ENCODE results near the gene CHAMP1. TPM values are rescaled to one million over a fixed set of nuclear protein-coding genes. Genes with fewer than 3 reads are reported as not detected.

The CHAMP1 gene
- total RNA-seq, 2 donors from 2014 or later, result 34.6 to 36.1 TPM

DNA sequence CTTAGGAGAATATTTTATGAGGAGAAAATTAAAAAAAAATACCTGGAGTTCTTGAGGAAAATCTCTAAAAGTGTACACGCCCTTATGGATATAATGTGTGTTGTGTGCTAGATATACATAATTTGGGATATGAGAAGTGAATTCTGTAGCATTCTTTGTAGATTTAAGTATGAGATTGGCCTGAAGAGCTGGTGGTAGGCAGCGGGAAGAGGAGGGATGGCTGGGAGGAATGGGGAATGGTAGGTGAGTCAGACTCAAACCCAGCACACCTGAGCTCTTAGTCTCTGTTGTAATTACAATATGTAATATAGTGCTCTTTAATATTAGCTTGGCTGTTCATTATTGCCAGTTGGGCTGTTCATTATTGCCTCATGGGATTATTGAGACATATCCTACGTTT is 7.0 kb downstream of the CHAMP1 start:
- H3K9me3 ChIP-seq (ENCODE audit: control insufficient read depth, low read length), result no peaks in the 10 kb centered on the region
- Mint-ChIP-seq H3K4me3 (no peak overlapping the region), H3K27me3 (ENCODE audit: insufficient read depth) (no peaks in the 10 kb centered on the region), H3K36me3 (ENCODE audit: low read depth) (peaks cover 63% of the 10 kb centered on the region), H3K4me1 (peaks cover 17% of the 10 kb centered on the region), H3K27ac (no peak overlapping the region), H3K9me3 (no peaks in the 10 kb centered on the region)
- peaks cover 2% of the 10 kb centered on the region for H3K4me1 ChIP-seq (ENCODE audit: control insufficient read depth, insufficient read depth, low read length)
- TF ChIP-seq, protein P1, sequence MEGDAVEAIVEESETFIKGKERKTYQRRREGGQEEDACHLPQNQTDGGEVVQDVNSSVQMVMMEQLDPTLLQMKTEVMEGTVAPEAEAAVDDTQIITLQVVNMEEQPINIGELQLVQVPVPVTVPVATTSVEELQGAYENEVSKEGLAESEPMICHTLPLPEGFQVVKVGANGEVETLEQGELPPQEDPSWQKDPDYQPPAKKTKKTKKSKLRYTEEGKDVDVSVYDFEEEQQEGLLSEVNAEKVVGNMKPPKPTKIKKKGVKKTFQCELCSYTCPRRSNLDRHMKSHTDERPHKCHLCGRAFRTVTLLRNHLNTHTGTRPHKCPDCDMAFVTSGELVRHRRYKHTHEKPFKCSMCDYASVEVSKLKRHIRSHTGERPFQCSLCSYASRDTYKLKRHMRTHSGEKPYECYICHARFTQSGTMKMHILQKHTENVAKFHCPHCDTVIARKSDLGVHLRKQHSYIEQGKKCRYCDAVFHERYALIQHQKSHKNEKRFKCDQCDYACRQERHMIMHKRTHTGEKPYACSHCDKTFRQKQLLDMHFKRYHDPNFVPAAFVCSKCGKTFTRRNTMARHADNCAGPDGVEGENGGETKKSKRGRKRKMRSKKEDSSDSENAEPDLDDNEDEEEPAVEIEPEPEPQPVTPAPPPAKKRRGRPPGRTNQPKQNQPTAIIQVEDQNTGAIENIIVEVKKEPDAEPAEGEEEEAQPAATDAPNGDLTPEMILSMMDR (conservative IDR thresholded peaks at IDR 0.05), result no peak
- H3K9ac ChIP-seq (ENCODE audit: extremely low read depth, low read length, poor library complexity, severe bottlenecking), result no peak overlapping the region
- 97 to 98% methylated on average over 2 to 3 of the region's 3 CpGs for WGBS, 2 experiments (ENCODE audit: insufficient coverage in 1 of 2, insufficient read length in 1 of 2)
- no peaks in the 10 kb centered on the region for H3K27me3 ChIP-seq (ENCODE audit: control insufficient read depth, insufficient read depth, low read length, poor library complexity, severe bottlenecking)
- H3K36me3 ChIP-seq (ENCODE audit: control insufficient read depth, insufficient read depth, low read length), result peaks cover 61% of the 10 kb centered on the region
- no peak overlapping the region for H3K27ac ChIP-seq (ENCODE audit: low read depth, low read length)
- no peak overlapping the region for H3K4me3 ChIP-seq (ENCODE audit: low read length)
- DNase-seq, result no peak

DNA sequence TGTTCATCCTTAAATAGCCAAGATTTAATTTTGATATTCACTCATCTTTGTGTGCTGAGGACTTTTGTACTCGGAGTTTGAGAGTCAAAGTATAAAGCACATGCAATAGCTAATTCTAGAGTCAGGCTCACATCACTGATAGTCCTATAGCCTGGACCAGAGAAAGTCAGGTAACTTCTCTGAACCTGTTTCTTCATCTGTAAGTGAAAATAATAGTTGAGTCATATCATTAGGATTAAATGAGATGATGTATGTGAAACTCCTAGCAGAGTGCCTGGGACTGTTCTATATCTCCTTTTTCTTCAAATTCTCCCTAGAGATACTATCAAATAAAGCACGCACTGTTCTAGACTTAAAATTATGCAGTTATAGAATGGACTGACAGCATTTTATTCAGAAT is 9.0 kb downstream of the CHAMP1 start:
- Mint-ChIP-seq H3K27me3 (ENCODE audit: insufficient read depth) (no peaks in the 10 kb centered on the region), H3K27ac (no peak overlapping the region), H3K36me3 (ENCODE audit: low read depth) (peaks cover 73% of the 10 kb centered on the region), H3K9me3 (no peaks in the 10 kb centered on the region), H3K4me3 (no peak overlapping the region), H3K4me1 (peaks cover 19% of the 10 kb centered on the region)
- Histone ChIP-seq H3K27me3 (ENCODE audit: control insufficient read depth, insufficient read depth, low read length, poor library complexity, severe bottlenecking) (no peaks in the 10 kb centered on the region), H3K9me3 (ENCODE audit: control insufficient read depth, low read length) (no peaks in the 10 kb centered on the region), H3K36me3 (ENCODE audit: control insufficient read depth, insufficient read depth, low read length) (peaks cover 78% of the 10 kb centered on the region), H3K9ac (ENCODE audit: extremely low read depth, low read length, poor library complexity, severe bottlenecking) (no peak overlapping the region), H3K4me1 (ENCODE audit: control insufficient read depth, insufficient read depth, low read length) (peaks cover 2% of the 10 kb centered on the region), H3K27ac (ENCODE audit: low read depth, low read length) (no peak overlapping the region), H3K4me3 (ENCODE audit: low read length) (no peak overlapping the region)
- DNase-seq, result no peak
- 100% methylated on average over 1 to 2 of the region's 2 CpGs for WGBS, 2 experiments (ENCODE audit: insufficient coverage in 1 of 2, insufficient read length in 1 of 2)
- TF ChIP-seq, protein P1 (conservative IDR thresholded peaks at IDR 0.05), result no peak

DNA sequence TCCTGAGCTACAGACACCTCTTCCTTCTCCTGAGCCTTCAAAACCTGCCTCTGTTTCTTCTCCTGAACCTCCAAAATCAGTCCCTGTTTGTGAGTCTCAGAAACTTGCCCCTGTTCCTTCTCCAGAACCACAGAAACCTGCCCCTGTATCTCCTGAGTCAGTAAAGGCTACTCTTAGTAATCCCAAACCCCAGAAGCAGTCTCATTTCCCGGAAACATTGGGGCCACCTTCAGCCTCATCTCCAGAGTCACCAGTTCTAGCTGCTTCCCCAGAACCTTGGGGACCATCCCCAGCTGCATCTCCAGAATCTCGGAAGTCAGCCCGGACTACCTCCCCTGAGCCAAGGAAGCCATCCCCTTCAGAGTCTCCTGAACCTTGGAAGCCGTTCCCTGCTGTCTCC is 10.0 kb downstream of the CHAMP1 start:
- TF ChIP-seq, protein P1 (conservative IDR thresholded peaks at IDR 0.05), result no peak
- no peaks in the 10 kb centered on the region for H3K27me3 ChIP-seq (ENCODE audit: control insufficient read depth, insufficient read depth, low read length, poor library complexity, severe bottlenecking)
- no peaks in the 10 kb centered on the region for H3K9me3 Mint-ChIP-seq
- no peak overlapping the region for H3K27ac Mint-ChIP-seq
- peaks cover 2% of the 10 kb centered on the region for H3K4me1 ChIP-seq (ENCODE audit: control insufficient read depth, insufficient read depth, low read length)
- peaks cover 19% of the 10 kb centered on the region for H3K4me1 Mint-ChIP-seq
- DNase-seq, result no peak
- peaks cover 82% of the 10 kb centered on the region for H3K36me3 ChIP-seq (ENCODE audit: control insufficient read depth, insufficient read depth, low read length)
- H3K9me3 ChIP-seq (ENCODE audit: control insufficient read depth, low read length), result no peaks in the 10 kb centered on the region
- WGBS, 2 experiments (ENCODE audit: insufficient coverage in 1 of 2, insufficient read length in 1 of 2), result 83 to 93% methylated on average over 2 to 4 of the region's 4 CpGs
- H3K36me3 Mint-ChIP-seq (ENCODE audit: low read depth), result peaks cover 72% of the 10 kb centered on the region
- no peak overlapping the region for H3K27ac ChIP-seq (ENCODE audit: low read depth, low read length)
- no peak overlapping the region for H3K4me3 ChIP-seq (ENCODE audit: low read length)
- H3K4me3 Mint-ChIP-seq, result no peak overlapping the region
- H3K9ac ChIP-seq (ENCODE audit: extremely low read depth, low read length, poor library complexity, severe bottlenecking), result no peak overlapping the region
- H3K27me3 Mint-ChIP-seq (ENCODE audit: insufficient read depth), result no peaks in the 10 kb centered on the region
